GM10248 (cell line): Measurements from ENCODE around the gene GJA3.
A peak's percentile ranks its signal among the peaks of the same experiment; 100 is the strongest.

ENCODE experiments used
- CTCF ChIA-PET: fragments of 300-600 bp; sonication (Branson Sonifier 250); formaldehyde crosslinking; extraction: SDS; loops from one replicate; lab custom pipeline; 2021; ENCODE audit warnings: antibody characterized with exemption; lab: Yijun Ruan, JAX
- POLR2A ChIA-PET: fragments of 350-650 bp; sonication (Branson Sonifier 250); formaldehyde crosslinking; extraction: SDS; loops from one replicate; lab custom pipeline; 2020; ENCODE audit warnings: antibody characterized with exemption; lab: Yijun Ruan, JAX
- DNase-seq: peaks from one replicate; pipeline ENCODE4 v3.0.0; 2012; ENCODE audit errors: extremely low spot score
- TF ChIP-seq, protein P1 (sequence below): IDR thresholded peaks from 2 replicates; pipeline ENCODE4 v1.5.1; 2012; ENCODE audit warnings: mild to moderate bottlenecking, low read depth; ENCODE audit errors: extremely low read depth, missing control alignments, control extremely low read depth

GJA3 gene

DNA sequence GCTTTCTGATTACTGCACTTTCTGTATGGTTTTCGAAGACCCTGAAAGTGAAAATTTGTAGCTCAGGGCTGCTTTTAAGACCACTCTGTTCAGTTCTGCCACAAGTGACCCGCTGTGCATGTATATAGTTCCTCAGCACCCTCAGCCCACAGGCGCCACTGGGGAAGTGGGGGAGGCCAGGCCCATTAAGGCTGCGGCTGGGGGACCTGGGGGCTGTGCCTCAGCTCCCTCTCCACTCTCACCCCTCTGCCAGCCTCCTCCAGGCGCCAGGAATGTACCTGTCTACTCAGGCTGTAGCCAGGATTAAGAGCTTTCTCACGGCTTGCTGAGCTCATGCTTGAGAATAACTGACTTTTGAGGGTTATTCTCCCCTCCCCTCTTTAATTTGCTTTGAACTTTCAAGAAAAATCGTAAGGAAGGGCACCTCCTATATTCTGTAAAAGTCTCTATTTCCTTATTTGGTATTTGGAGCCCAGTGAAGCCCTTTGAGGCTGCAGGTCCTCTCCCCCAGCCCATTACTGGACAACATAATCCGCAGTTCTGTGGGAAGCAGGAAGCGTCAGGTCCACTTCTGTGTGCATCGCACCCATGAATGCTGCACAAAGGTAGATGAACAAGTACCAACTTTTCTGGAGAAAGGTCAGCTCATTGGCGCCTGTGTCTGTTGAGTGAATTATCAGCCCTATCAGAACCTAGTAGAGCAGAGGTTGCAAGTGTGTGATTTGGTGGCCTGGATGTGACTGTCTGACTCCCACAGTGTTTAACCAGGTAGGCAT, 29.6 kb downstream of the GJA3 start:
- TF ChIP-seq, protein P1, sequence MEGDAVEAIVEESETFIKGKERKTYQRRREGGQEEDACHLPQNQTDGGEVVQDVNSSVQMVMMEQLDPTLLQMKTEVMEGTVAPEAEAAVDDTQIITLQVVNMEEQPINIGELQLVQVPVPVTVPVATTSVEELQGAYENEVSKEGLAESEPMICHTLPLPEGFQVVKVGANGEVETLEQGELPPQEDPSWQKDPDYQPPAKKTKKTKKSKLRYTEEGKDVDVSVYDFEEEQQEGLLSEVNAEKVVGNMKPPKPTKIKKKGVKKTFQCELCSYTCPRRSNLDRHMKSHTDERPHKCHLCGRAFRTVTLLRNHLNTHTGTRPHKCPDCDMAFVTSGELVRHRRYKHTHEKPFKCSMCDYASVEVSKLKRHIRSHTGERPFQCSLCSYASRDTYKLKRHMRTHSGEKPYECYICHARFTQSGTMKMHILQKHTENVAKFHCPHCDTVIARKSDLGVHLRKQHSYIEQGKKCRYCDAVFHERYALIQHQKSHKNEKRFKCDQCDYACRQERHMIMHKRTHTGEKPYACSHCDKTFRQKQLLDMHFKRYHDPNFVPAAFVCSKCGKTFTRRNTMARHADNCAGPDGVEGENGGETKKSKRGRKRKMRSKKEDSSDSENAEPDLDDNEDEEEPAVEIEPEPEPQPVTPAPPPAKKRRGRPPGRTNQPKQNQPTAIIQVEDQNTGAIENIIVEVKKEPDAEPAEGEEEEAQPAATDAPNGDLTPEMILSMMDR: no peak
- ChIA-PET POLR2A (no interaction called here), CTCF (interaction anchor here (0.7 to 1.7 kb wide), 4 partner anchors 10 to 16 kb away, joined by 3 read pairs; no protein-coding TSS in a partner anchor)
- DNase-seq: no peak

DNA sequence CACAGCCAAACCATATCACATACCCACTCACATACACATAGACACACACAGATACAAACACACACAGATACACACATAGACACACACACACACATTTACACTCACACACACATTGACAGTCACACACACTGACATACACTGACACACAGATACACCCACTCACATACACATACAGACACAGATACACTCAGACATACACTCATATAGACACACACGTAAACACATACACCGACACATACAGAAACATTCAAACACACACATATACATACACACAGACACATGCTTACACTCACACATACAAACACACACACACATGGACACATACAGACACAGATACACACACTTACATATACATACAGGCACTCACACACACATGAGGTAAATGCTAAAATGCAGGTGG, 30.2 kb downstream of the GJA3 start:
- ChIA-PET POLR2A (no interaction called here), CTCF (interaction anchor here (1.0 to 1.7 kb wide), 3 partner anchors 10 to 17 kb away, joined by 3 read pairs; no protein-coding TSS in a partner anchor)
- no peak for DNase-seq
- TF ChIP-seq, protein P1: no peak

DNA sequence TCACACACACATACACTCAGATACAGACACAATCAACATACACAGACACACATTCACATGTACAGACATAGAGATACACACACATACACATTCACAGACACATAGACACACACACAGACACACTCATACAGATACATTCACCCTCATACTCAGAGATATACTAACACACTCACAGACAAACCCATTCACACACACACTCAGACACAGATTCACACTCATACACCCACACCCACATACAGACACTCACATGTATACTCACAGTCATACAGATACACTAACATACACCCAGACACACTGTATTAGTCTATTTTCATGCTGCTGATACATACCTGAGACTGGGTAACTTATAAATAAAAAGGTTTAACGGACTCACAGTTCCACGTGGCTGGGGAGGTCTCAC, 30.8 kb downstream of the GJA3 start:
- TF ChIP-seq, protein P1: no peak
- POLR2A ChIA-PET: no interaction called here
- CTCF ChIA-PET: no interaction called here
- no peak for DNase-seq

DNA sequence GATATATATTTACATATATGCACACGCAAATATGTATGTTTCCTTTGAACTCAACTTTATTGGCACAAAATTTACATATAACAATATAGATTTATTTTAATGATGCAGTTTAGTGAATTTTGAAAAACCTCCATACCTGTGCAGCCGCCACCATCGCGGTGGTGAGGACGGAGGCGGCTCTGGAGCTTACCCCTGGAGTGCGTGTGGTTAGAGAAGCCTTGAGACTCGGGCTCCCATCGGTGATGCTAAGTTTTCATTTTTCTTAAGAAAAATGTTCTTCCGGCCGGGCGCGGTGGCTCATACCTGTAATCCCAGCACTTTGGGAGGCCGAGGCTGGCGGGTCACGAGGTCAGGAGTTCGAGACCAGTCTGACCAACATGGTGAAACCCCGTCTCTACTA, 31.8 kb downstream of the GJA3 start:
- ChIA-PET POLR2A (interaction anchor here (0.8 kb wide), 1 partner anchor 147 kb away, joined by 4 read pairs; no protein-coding TSS in a partner anchor), CTCF (interaction anchor here (1.0 to 3.5 kb wide), 4 partner anchors 11 to 30 kb away, joined by 3 to 21 read pairs (median 4); no protein-coding TSS in a partner anchor)
- no peak for DNase-seq

DNA sequence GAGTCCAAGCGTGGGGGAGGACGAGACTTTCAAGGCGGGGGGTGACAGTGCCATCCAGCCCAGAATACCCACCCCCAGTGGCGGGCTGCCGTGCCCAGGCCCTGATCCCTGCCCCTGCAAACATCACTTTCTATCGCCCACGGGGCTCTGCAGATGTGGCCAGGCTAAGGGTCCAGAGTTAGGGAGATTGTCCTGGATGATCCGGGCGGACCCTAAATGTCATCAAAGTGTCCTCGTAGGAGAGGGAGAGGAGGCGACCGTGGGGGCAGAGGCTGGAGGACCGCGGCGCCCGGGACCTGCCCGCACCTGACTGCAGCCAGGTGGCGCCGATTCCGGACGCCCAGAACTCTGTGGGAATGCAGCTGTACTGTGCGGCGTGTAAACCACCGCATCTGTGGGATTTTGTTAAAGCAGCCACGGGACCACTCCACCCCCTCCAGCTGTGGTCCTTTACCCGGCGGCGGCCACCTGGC, 32.4 kb downstream of the GJA3 start:
- no peak for DNase-seq
- ChIA-PET POLR2A (interaction anchor here (0.8 kb wide), 1 partner anchor 147 kb away, joined by 4 read pairs; no protein-coding TSS in a partner anchor), CTCF (interaction anchor here (1.0 to 3.5 kb wide), 11 partner anchors 10 to 363 kb away, joined by 3 to 21 read pairs (median 3); no protein-coding TSS in a partner anchor)
- TF ChIP-seq, protein P1: no peak

More for the DNA sequence above, 31.8 kb downstream of the GJA3 start:
- TF ChIP-seq, protein P1: no peak

DNA sequence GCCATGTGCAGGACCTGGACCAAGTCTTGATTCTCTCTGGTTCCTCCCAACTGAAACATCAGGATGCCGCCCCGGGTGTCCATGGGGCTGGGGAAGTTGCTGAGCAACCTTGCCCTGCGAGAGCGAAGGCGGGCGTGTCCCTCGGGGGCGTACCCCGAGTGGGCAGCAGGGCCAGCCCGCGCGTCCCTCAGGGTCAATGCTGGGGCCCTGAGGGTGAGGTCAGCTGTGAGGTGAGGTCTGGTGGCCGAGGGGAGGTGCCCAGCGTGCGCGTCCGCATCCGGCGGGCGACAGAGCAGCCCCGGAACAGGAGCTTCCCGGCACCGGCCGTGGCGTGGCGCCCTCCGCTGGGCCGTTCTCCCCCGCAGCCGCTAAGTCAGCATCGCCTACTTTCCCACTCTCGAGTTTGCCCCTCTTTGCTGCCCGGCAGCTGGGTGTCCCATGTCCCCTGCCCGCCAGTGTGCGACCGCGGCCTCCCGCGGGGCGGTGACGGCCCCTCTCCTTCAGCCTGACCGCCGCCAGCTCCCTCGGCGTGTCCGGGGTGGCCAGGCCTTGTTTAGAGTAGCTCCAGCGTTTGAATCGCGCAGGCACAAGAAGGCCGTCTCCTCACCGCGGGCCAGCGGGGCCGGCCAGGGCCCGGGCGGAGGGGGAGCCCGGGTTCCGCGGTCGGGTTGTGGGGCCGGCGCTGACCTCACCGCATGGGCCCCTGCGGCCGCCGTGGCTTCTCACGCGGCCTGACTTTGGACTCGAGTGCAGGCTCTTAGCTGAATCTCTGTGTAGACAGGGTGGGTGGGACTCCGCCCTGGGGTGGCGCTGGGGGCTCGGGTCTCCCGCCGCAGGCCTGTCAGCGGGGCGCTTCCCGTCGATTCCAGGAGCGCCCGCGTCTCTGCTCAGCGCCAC, 33.0 kb downstream of the GJA3 start:
- DNase-seq: peak; percentile 74
- ChIA-PET CTCF (interaction anchor here (0.8 to 3.5 kb wide), 17 partner anchors 9 to 363 kb away, joined by 3 to 21 read pairs (median 3); no protein-coding TSS in a partner anchor), POLR2A (no interaction called here)
- TF ChIP-seq, protein P1: peak; percentile 67
